Loucy (cell line): ENCODE data around the gene BCAS1.

Experiments used
- H2AFZ ChIP-seq: fragments of 200-600 bp; sonication (generic); 2 replicates; pipeline ENCODE4 v1.6.0; 2016; ENCODE audit warnings: antibody characterized with exemption, mild to moderate bottlenecking, low read length, moderate library complexity
- H3F3A ChIP-seq: fragments of 200-600 bp; 2 replicates; pipeline ENCODE4 v1.6.0; 2016; ENCODE audit warnings: antibody characterized with exemption, low read depth, mild to moderate bottlenecking
- H3K27me3 ChIP-seq: fragments of 200-600 bp; sonication (generic); 2 replicates; pipeline ENCODE4 v1.6.1; 2014; ENCODE audit warnings: low read length, mild to moderate bottlenecking; ENCODE audit not compliant: insufficient read depth, poor library complexity, severe bottlenecking
- H3K36me3 ChIP-seq: fragments of 200-600 bp; sonication (generic); 2 replicates; pipeline ENCODE4 v1.6.1; 2016; ENCODE audit warnings: low read length; ENCODE audit not compliant: insufficient read depth
- H3K4me1 ChIP-seq: fragments of 200-600 bp; sonication (generic); 2 replicates; pipeline ENCODE4 v1.5.1; 2014; ENCODE audit warnings: low read length, mild to moderate bottlenecking; ENCODE audit not compliant: insufficient read depth, poor library complexity, severe bottlenecking
- H3K4me2 ChIP-seq: fragments of 200-600 bp; sonication (generic); 2 replicates; pipeline ENCODE4 v1.6.0; 2014; ENCODE audit warnings: antibody characterized with exemption, low read length, low read depth, mild to moderate bottlenecking; ENCODE audit not compliant: poor library complexity, severe bottlenecking
- H3K4me3 ChIP-seq: fragments of 200-600 bp; sonication (generic); 2 replicates; pipeline ENCODE4 v1.5.1; 2014; ENCODE audit warnings: low read length, mild to moderate bottlenecking, mixed read lengths; ENCODE audit not compliant: poor library complexity, severe bottlenecking
- H3K79me2 ChIP-seq: fragments of 200-600 bp; sonication (generic); 2 replicates; pipeline ENCODE4 v1.6.1; 2014; ENCODE audit warnings: low read length; ENCODE audit not compliant: insufficient read depth
- H3K9ac ChIP-seq: fragments of 200-600 bp; sonication (generic); 2 replicates; pipeline ENCODE4 v1.6.0; 2014; ENCODE audit warnings: mild to moderate bottlenecking, low read depth, low read length, moderate library complexity; ENCODE audit not compliant: poor library complexity, severe bottlenecking
- H3K9me2 ChIP-seq: fragments of 200-600 bp; sonication (generic); replicated peaks from 2 replicates; pipeline ENCODE4 v1.6.1; 2016; ENCODE audit warnings: low read depth, low read length, mixed read lengths
- H3K9me3 ChIP-seq: fragments of 200-600 bp; sonication (generic); 2 replicates; pipeline ENCODE4 v1.6.1; 2014; ENCODE audit warnings: mild to moderate bottlenecking, antibody characterized with exemption, low read length, low read depth; ENCODE audit not compliant: insufficient read depth
- H4K20me1 ChIP-seq: fragments of 200-600 bp; sonication (generic); 2 replicates; pipeline ENCODE4 v1.6.0; 2014; ENCODE audit warnings: antibody characterized with exemption, low read length, mild to moderate bottlenecking; ENCODE audit not compliant: insufficient read depth, poor library complexity, severe bottlenecking
- EZH2phosphoT487 ChIP-seq: fragments of 200-600 bp; IDR thresholded peaks from 2 replicates; pipeline ENCODE4 v1.6.1; 2018; ENCODE audit warnings: antibody characterized with exemption, mild to moderate bottlenecking, moderate library complexity, borderline replicate concordance
- TF ChIP-seq, protein P1 (sequence below): fragments of 200-600 bp; sonication (generic); conservative IDR thresholded peaks from 2 replicates; pipeline ENCODE4 v1.5.1; 2014; ENCODE audit warnings: mild to moderate bottlenecking, antibody characterized with exemption, low read length

Gene BCAS1

DNA sequence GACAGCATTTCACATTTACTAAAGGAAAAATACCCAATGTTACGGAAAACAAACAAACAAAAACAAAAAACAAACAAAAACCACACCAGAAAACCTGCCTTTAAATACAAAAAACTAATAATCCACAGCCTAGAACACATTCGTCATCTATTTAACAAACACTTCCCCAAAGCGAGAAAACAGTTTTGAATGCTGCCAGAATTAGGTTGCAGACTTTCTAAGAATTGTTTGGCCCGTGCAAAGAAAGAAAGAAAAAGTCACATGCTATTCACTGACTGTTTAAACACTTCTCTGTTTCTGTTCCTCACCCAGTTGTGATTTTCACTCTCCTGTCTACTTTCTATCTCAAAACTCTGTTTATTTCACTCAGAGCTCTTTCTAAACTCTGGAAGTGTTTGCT is 52.5 kb downstream of the BCAS1 start:
- H3K36me3 ChIP-seq = no peaks in the 10 kb centered on the region
- H3K9me2 ChIP-seq = no peaks in the 10 kb centered on the region
- H3K4me3 ChIP-seq = no peak overlapping the region
- no peak for TF ChIP-seq EZH2phosphoT487
- TF ChIP-seq, protein P1, sequence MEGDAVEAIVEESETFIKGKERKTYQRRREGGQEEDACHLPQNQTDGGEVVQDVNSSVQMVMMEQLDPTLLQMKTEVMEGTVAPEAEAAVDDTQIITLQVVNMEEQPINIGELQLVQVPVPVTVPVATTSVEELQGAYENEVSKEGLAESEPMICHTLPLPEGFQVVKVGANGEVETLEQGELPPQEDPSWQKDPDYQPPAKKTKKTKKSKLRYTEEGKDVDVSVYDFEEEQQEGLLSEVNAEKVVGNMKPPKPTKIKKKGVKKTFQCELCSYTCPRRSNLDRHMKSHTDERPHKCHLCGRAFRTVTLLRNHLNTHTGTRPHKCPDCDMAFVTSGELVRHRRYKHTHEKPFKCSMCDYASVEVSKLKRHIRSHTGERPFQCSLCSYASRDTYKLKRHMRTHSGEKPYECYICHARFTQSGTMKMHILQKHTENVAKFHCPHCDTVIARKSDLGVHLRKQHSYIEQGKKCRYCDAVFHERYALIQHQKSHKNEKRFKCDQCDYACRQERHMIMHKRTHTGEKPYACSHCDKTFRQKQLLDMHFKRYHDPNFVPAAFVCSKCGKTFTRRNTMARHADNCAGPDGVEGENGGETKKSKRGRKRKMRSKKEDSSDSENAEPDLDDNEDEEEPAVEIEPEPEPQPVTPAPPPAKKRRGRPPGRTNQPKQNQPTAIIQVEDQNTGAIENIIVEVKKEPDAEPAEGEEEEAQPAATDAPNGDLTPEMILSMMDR = no peak
- no peaks in the 10 kb centered on the region for H3K4me1 ChIP-seq
- no peak overlapping the region for H3K4me2 ChIP-seq
- H3K9me3 ChIP-seq = no peaks in the 10 kb centered on the region
- H3K9ac ChIP-seq = no peak overlapping the region
- no peaks in the 10 kb centered on the region for H3K79me2 ChIP-seq
- no peaks in the 10 kb centered on the region for H3F3A ChIP-seq
- H3K27me3 ChIP-seq = no peaks in the 10 kb centered on the region
- H2AFZ ChIP-seq = no peak overlapping the region
- no peaks in the 10 kb centered on the region for H4K20me1 ChIP-seq

DNA sequence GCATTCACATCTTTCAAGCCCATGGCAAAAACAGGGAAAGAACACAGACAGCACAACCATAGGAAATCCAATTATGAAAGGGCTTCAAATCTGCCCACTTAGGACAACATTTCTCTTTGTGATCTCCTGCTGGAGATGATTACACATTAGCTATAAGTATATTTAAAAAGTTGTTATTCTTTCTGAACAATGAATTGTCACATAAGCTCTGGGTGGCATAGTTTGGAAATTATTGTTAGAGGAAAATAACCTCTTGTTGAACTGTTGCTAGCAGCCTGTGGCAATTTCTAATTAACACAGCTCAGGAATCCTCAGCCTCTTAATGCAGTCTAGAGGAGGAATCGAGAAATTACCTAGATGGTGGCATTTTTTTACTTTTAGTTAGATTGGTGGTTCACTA is 54.9 kb downstream of the BCAS1 start:
- Histone ChIP-seq H3K36me3 (no peaks in the 10 kb centered on the region), H3K9me2 (no peaks in the 10 kb centered on the region), H3K27me3 (no peaks in the 10 kb centered on the region), H3K9me3 (no peaks in the 10 kb centered on the region), H3K4me3 (no peak overlapping the region), H4K20me1 (no peaks in the 10 kb centered on the region), H3F3A (no peaks in the 10 kb centered on the region), H3K4me2 (no peak overlapping the region), H3K9ac (no peak overlapping the region), H3K79me2 (no peaks in the 10 kb centered on the region), H2AFZ (no peak overlapping the region), H3K4me1 (no peaks in the 10 kb centered on the region)
- TF ChIP-seq, protein P1 = no peak

DNA sequence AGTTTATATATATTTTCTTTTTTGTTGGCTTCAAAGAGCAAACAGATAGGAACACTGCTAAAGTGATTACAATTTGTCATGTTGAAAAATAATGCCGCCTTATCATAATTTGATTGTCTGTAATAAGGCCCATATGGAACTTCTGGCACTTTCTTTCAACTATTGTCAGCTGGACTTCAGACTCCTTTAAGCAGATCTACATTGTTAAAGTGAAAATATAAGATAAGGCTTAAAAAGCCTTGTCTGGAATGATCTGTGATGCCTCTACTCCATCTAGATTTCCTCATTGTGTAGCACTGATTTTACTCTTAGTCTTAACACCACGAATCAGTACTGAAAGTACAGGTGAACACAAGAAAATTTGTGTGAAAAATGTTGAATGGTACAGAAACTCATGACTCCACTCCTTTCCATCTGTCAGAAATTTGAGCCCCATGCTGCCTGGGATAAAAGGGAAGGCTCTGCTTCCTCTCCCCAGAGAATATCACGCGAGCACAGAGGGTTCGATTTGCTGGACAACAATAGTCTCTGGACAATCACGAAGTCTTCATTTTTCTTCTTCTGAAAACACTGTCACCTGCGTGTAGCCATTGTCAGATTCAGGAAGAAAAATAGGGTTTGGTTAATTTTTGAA is 56.0 kb downstream of the BCAS1 start:
- Histone ChIP-seq H3K4me1 (no peaks in the 10 kb centered on the region), H3K27me3 (no peaks in the 10 kb centered on the region), H3K4me3 (no peak overlapping the region), H3K9ac (no peak overlapping the region), H3F3A (no peaks in the 10 kb centered on the region), H4K20me1 (no peaks in the 10 kb centered on the region), H3K79me2 (no peaks in the 10 kb centered on the region), H2AFZ (no peak overlapping the region), H3K36me3 (no peaks in the 10 kb centered on the region), H3K4me2 (no peak overlapping the region), H3K9me2 (no peaks in the 10 kb centered on the region), H3K9me3 (no peaks in the 10 kb centered on the region)
- TF ChIP-seq, protein P1 = no peak
- no peak for TF ChIP-seq EZH2phosphoT487
